Mucosa of stomach (tissue), 1 donor: ENCODE data around the gene WDR27.

Experiments
- H3K27me3 ChIP-seq: one replicate; pipeline ENCODE4 v1.7.0; 2013; ENCODE audit warnings: mild to moderate bottlenecking, low read length; ENCODE audit not compliant: control insufficient read depth, insufficient read depth
- H3K36me3 ChIP-seq: one replicate; pipeline ENCODE4 v1.7.0; 2013; ENCODE audit warnings: low read length; ENCODE audit not compliant: control insufficient read depth, insufficient read depth
- H3K4me1 ChIP-seq: one replicate; pipeline ENCODE4 v1.7.0; 2013; ENCODE audit warnings: mild to moderate bottlenecking, low read length; ENCODE audit not compliant: control insufficient read depth, insufficient read depth
- H3K4me3 ChIP-seq: one replicate; pipeline ENCODE4 v1.7.0; 2013; ENCODE audit warnings: low read length
- H3K9ac ChIP-seq: one replicate; pipeline ENCODE4 v1.7.0; 2013; ENCODE audit warnings: mild to moderate bottlenecking, low read length, moderate library complexity
- H3K9me3 ChIP-seq: one replicate; pipeline ENCODE4 v1.7.0; 2013; ENCODE audit warnings: mild to moderate bottlenecking, low read length, moderate library complexity; ENCODE audit not compliant: control insufficient read depth
- donor health status: Pancreatic carcinoma.

Gene WDR27

GRCh38 chr6:169536446-169537170 is 165.2 kb downstream of the WDR27 start:
- no peaks in the 10 kb centered on the region for H3K27me3 ChIP-seq
- H3K9ac ChIP-seq: no peak overlapping the region
- H3K36me3 ChIP-seq: no peaks in the 10 kb centered on the region
- no peak overlapping the region for H3K4me3 ChIP-seq
- H3K9me3 ChIP-seq: no peaks in the 10 kb centered on the region
- H3K4me1 ChIP-seq: no peaks in the 10 kb centered on the region

- Histone ChIP-seq H3K27me3 (no peaks in the 10 kb centered on the region), H3K9ac (no peak overlapping the region), H3K4me3 (no peak overlapping the region), H3K36me3 (no peaks in the 10 kb centered on the region), H3K9me3 (no peaks in the 10 kb centered on the region), H3K4me1 (no peaks in the 10 kb centered on the region)
These were observed 167.8 kb downstream of the WDR27 start for GRCh38 chr6:169534039-169534421.

- no peaks in the 10 kb centered on the region for H3K4me1 ChIP-seq
- H3K4me3 ChIP-seq: no peak overlapping the region
- no peak overlapping the region for H3K9ac ChIP-seq
These were observed 168.4 kb downstream of the WDR27 start for GRCh38 chr6:169533301-169534038.

GRCh38 chr6:169530752-169531123 is 171.1 kb downstream of the WDR27 start:
- Histone ChIP-seq H3K4me3 (no peak overlapping the region), H3K9ac (no peak overlapping the region), H3K36me3 (no peaks in the 10 kb centered on the region), H3K9me3 (no peaks in the 10 kb centered on the region), H3K27me3 (no peaks in the 10 kb centered on the region), H3K4me1 (no peaks in the 10 kb centered on the region)

More at GRCh38 chr6:169533301-169534038, 168.4 kb downstream of the WDR27 start:
- Histone ChIP-seq H3K36me3 (no peaks in the 10 kb centered on the region), H3K9me3 (no peaks in the 10 kb centered on the region), H3K27me3 (no peaks in the 10 kb centered on the region)

GRCh38 chr6:169529931-169530751 is 171.7 kb downstream of the WDR27 start:
- Histone ChIP-seq H3K36me3 (no peaks in the 10 kb centered on the region), H3K4me1 (no peaks in the 10 kb centered on the region), H3K4me3 (no peak overlapping the region), H3K27me3 (no peaks in the 10 kb centered on the region), H3K9me3 (no peaks in the 10 kb centered on the region), H3K9ac (no peak overlapping the region)

GRCh38 chr6:169528755-169529154 is 173.1 kb downstream of the WDR27 start:
- Histone ChIP-seq H3K36me3 (no peaks in the 10 kb centered on the region), H3K4me1 (no peaks in the 10 kb centered on the region), H3K4me3 (no peak overlapping the region), H3K27me3 (no peaks in the 10 kb centered on the region), H3K9ac (no peak overlapping the region), H3K9me3 (no peaks in the 10 kb centered on the region)

GRCh38 chr6:169527306-169527705 is 174.5 kb downstream of the WDR27 start:
- Histone ChIP-seq H3K4me1 (no peaks in the 10 kb centered on the region), H3K36me3 (no peaks in the 10 kb centered on the region), H3K9me3 (no peaks in the 10 kb centered on the region), H3K4me3 (no peak overlapping the region), H3K9ac (no peak overlapping the region), H3K27me3 (no peaks in the 10 kb centered on the region)

- no peaks in the 10 kb centered on the region for H3K36me3 ChIP-seq
- H3K9me3 ChIP-seq: no peaks in the 10 kb centered on the region
- no peak overlapping the region for H3K9ac ChIP-seq
- H3K4me1 ChIP-seq: no peaks in the 10 kb centered on the region
- H3K4me3 ChIP-seq: no peak overlapping the region
- no peaks in the 10 kb centered on the region for H3K27me3 ChIP-seq
These were observed 180.0 kb downstream of the WDR27 start for GRCh38 chr6:169521825-169522224.

- H3K27me3 ChIP-seq: no peaks in the 10 kb centered on the region
- H3K9me3 ChIP-seq: no peaks in the 10 kb centered on the region
- H3K4me1 ChIP-seq: no peaks in the 10 kb centered on the region
- no peak overlapping the region for H3K9ac ChIP-seq
- no peak overlapping the region for H3K4me3 ChIP-seq
- no peaks in the 10 kb centered on the region for H3K36me3 ChIP-seq
These were observed 181.7 kb downstream of the WDR27 start for GRCh38 chr6:169520104-169520503.

- Histone ChIP-seq H3K9me3 (no peaks in the 10 kb centered on the region), H3K9ac (no peak overlapping the region), H3K36me3 (no peaks in the 10 kb centered on the region), H3K4me3 (no peak overlapping the region), H3K4me1 (no peaks in the 10 kb centered on the region), H3K27me3 (no peaks in the 10 kb centered on the region)
These were observed 183.4 kb downstream of the WDR27 start for GRCh38 chr6:169518451-169518850.

- no peaks in the 10 kb centered on the region for H3K27me3 ChIP-seq
- H3K9me3 ChIP-seq: no peaks in the 10 kb centered on the region
- H3K9ac ChIP-seq: no peak overlapping the region
- no peaks in the 10 kb centered on the region for H3K36me3 ChIP-seq
- H3K4me1 ChIP-seq: no peaks in the 10 kb centered on the region
- no peak overlapping the region for H3K4me3 ChIP-seq
These were observed 188.2 kb downstream of the WDR27 start for GRCh38 chr6:169513478-169514193.
